HG03060 (cell line): ENCODE results near the gene ADRM1.

Experiments
- ATAC-seq: cut with Tn5 transposase; IDR thresholded peaks from one replicate; pipeline ENCODE4 v1.9.1; 2021; ENCODE audit warnings: low read depth, moderate number of reproducible peaks; ENCODE audit not compliant: unreplicated experiment

Gene ADRM1

GRCh38 chr20:62296724-62297448, 5.9 kb upstream of the ADRM1 start:
- no peak for ATAC-seq

- ATAC-seq: no peak
These were observed 5.2 kb upstream of the ADRM1 start for GRCh38 chr20:62297449-62298227.

- no peak for ATAC-seq
These were observed 4.1 kb upstream of the ADRM1 start for GRCh38 chr20:62298577-62299249.

GRCh38 chr20:62299666-62300236, 3.0 kb upstream of the ADRM1 start:
- ATAC-seq: no peak

GRCh38 chr20:62300319-62300718, 2.5 kb upstream of the ADRM1 start:
- ATAC-seq: no peak

DNA sequence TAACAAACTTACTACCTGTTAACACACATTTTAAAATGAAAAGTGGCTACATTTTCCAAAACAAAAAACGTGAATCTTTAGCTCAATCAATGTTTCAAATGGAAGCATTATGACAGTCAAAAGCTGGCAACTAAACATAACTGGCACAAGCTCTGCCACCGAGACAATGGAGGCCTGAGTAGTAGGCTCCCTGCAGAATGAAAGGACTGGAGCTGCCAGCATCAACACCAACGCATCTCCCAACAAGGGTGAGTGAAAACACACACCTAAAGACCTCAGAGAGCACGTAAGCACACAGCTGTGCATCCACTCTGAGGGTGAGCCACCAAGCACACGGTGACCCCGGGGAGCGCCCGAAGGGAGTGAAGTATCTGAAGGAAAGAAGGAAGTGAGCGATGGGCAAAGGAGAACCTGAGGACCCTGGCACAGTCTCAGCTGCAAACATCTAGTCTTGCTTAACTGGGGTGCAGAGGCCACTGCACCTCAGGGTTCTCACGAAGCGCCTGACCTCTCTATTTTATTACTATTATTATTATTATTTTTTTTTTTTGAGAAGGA, 1.6 kb upstream of the ADRM1 start:
- ATAC-seq: no peak

- ATAC-seq: peak; percentile 43
These were observed 940 bp upstream of the ADRM1 start for GRCh38 chr20:62301773-62302340.

- no peak for ATAC-seq
These were observed 204 bp downstream of the ADRM1 start for GRCh38 chr20:62303062-62303339.

- ATAC-seq: no peak
These were observed 786 bp downstream of the ADRM1 start for GRCh38 chr20:62303340-62304226.

- no peak for ATAC-seq
These were observed 1.7 kb downstream of the ADRM1 start for GRCh38 chr20:62304331-62305148.

DNA sequence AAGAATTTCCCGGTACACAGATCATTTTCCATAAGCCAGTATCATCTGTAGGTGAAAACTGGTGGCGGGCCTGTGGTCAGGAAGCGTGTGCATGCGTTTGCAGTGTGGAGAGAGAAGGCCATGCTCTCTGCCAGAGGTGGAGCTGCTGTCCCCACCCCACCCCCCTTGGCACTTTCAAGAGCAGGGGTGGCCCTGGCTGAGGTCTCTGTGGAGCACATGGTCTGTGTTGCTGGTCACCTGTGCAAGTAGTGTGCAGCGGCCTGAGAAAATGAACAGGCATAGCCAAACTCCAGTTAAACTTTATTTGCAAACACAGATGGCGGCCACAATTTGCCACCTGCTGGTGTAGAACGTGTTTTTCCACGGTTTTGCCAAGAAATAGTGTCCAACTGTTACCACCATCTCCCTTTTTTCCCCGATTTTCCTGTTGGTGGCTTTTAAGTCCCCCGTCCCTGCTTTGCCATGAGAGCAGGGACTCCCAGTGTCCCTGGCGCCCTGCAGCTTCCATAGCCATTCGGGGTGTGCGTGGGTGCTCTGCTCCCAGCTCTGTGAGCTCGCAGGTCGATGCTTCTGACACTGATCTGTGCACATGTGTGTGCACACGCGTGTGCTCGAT, 2.5 kb downstream of the ADRM1 start:
- ATAC-seq: no peak

GRCh38 chr20:62305765-62306413, 3.1 kb downstream of the ADRM1 start:
- no peak for ATAC-seq

GRCh38 chr20:62306414-62307187, 3.8 kb downstream of the ADRM1 start:
- ATAC-seq: no peak

DNA sequence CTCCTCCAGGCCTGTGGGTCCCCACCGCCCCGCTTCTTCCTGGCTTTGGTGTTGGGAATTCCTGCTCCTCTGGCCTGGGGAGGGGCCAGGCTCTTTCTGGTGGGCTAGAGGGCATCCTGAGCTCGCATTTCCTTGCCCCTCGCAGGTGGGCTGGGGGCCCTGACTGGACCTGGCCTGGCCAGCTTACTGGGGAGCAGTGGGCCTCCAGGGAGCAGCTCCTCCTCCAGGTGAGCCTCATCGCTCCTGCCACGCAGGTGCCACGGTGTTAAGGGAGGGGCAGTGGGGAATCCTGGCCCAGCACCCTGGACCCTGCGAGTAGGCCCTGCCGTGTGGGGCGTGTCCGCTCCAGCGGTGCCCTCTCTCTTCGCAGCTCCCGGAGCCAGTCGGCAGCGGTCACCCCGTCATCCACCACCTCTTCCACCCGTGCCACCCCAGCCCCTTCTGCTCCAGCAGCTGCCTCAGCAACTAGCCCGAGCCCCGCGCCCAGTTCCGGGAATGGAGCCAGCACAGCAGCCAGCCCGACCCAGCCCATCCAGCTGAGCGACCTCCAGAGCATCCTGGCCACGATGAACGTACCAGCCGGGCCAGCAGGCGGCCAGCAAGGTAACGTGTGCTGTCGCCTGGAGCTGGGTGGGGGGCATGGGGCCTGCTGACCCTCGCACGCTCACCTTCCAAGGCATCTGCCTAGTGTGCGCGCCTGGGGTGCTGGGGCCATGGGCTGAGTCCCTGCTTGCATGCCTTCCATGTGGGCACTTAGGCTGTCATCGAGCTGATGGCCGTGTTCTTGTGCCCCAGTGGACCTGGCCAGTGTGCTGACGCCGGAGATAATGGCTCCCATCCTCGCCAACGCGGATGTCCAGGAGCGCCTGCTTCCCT, 4.7 kb downstream of the ADRM1 start:
- no peak for ATAC-seq

- ATAC-seq: no peak
These were observed 5.5 kb downstream of the ADRM1 start for GRCh38 chr20:62308102-62308822.
